Uterus (tissue), 2 donors: ENCODE results near the gene STAG1.

Source experiments
- POLR2A ChIP-seq, 2 donors: fragments of 450-650 bp; IDR thresholded peaks; one replicate each; pipeline ENCODE4 v1.6.1; 2016; ENCODE audit warnings: antibody characterized with exemption in 2 of 2, mild to moderate bottlenecking in 1 of 2, moderate library complexity in 1 of 2
- TF ChIP-seq, protein P1 (sequence below), 4 experiments: fragments of 200-600 bp in 2 of 4; fragments of 450-650 bp in 2 of 4; sonication (generic) in 2 of 4; IDR thresholded peaks; one replicate each; pipeline ENCODE4 v1.5.1; 2016 to 2019; ENCODE audit warnings: antibody characterized with exemption in 4 of 4, mild to moderate bottlenecking in 2 of 4, moderate library complexity in 1 of 4

GRCh38 chr3:136699271-136699828 lies 52.8 kb downstream of the STAG1 start:
- no peak for TF ChIP-seq POLR2A (IDR thresholded peaks at IDR 0.05)
- TF ChIP-seq, protein P1, sequence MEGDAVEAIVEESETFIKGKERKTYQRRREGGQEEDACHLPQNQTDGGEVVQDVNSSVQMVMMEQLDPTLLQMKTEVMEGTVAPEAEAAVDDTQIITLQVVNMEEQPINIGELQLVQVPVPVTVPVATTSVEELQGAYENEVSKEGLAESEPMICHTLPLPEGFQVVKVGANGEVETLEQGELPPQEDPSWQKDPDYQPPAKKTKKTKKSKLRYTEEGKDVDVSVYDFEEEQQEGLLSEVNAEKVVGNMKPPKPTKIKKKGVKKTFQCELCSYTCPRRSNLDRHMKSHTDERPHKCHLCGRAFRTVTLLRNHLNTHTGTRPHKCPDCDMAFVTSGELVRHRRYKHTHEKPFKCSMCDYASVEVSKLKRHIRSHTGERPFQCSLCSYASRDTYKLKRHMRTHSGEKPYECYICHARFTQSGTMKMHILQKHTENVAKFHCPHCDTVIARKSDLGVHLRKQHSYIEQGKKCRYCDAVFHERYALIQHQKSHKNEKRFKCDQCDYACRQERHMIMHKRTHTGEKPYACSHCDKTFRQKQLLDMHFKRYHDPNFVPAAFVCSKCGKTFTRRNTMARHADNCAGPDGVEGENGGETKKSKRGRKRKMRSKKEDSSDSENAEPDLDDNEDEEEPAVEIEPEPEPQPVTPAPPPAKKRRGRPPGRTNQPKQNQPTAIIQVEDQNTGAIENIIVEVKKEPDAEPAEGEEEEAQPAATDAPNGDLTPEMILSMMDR (IDR thresholded peaks at IDR 0.05): no peak
